ENCODE results near the gene MT1H.

The MT1H gene

DNA sequence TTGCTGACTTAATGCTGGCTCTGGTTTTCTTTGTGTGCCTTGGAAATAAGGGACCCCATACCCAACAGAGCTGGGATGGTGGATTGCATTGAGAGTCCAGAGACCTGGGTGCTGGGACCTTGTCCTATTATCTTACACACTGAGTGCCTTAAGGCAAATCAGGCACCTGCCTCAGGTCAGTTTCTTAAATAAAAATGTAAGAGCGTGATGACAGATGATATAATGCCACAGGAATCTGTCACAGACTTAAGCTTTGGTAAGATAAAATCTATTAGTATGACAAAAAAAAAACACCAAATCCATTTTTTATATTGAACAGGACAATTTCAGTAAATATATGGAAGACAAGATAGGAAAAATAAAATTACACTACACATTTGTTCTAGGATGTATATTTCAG, 29.5 kb upstream of the MT1H start:
- H3K9ac ChIP-seq: no peak overlapping the region
- no peak overlapping the region for H3K4me3 ChIP-seq (IDR thresholded peaks at IDR 0.05; ENCODE audit: insufficient read depth, low read depth, low read length)
- H4K20me1 ChIP-seq (ENCODE audit: insufficient read depth): no peaks in the 10 kb centered on the region
- H2AFZ ChIP-seq (ENCODE audit: low read depth): no peak overlapping the region
- H3K4me1 ChIP-seq (ENCODE audit: low read depth, poor library complexity, severe bottlenecking): peaks cover 7% of the 10 kb centered on the region
- no peaks in the 10 kb centered on the region for H3K79me2 ChIP-seq (ENCODE audit: insufficient read depth, low read depth)
- H3K27ac ChIP-seq: no peak overlapping the region
- no peaks in the 10 kb centered on the region for H3K36me3 ChIP-seq (ENCODE audit: insufficient read depth)
- TF ChIP-seq, protein P1, sequence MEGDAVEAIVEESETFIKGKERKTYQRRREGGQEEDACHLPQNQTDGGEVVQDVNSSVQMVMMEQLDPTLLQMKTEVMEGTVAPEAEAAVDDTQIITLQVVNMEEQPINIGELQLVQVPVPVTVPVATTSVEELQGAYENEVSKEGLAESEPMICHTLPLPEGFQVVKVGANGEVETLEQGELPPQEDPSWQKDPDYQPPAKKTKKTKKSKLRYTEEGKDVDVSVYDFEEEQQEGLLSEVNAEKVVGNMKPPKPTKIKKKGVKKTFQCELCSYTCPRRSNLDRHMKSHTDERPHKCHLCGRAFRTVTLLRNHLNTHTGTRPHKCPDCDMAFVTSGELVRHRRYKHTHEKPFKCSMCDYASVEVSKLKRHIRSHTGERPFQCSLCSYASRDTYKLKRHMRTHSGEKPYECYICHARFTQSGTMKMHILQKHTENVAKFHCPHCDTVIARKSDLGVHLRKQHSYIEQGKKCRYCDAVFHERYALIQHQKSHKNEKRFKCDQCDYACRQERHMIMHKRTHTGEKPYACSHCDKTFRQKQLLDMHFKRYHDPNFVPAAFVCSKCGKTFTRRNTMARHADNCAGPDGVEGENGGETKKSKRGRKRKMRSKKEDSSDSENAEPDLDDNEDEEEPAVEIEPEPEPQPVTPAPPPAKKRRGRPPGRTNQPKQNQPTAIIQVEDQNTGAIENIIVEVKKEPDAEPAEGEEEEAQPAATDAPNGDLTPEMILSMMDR (conservative IDR thresholded peaks at IDR 0.05; ENCODE audit: low read depth, low read length): no peak
- peaks cover 3% of the 10 kb centered on the region; the same call in 1 of the 2 replicates for H3K27me3 ChIP-seq (ENCODE audit: insufficient read depth, low read depth)
- no peak overlapping the region for H3K4me2 ChIP-seq

DNA sequence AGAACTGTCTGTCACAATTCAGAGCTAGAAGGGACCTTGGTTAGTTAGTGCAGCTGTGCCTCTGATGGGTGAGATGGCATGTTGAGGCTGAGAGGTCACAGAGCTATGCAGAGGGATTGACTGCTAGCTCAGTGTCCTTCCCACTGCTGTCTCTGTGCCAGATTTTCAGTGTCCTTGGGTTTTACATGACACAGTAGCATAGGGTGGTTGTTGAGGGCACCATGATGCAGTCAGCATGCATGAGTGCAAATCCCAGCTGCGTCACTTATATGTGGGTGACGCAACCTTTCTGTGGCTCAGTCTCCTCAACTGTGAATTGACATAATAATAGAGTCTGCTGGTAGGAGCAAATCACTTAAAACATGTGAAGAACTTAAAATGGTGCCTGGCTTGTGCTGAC, 28.4 kb upstream of the MT1H start:
- Histone ChIP-seq H3K36me3 (ENCODE audit: insufficient read depth) (no peaks in the 10 kb centered on the region), H3K27ac (no peak overlapping the region), H3K4me1 (ENCODE audit: low read depth, poor library complexity, severe bottlenecking) (peaks cover 7% of the 10 kb centered on the region), H2AFZ (ENCODE audit: low read depth) (no peak overlapping the region), H4K20me1 (ENCODE audit: insufficient read depth) (no peaks in the 10 kb centered on the region), H3K79me2 (ENCODE audit: insufficient read depth, low read depth) (no peaks in the 10 kb centered on the region), H3K4me3 (IDR thresholded peaks at IDR 0.05; ENCODE audit: insufficient read depth, low read depth, low read length) (no peak overlapping the region), H3K27me3 (ENCODE audit: insufficient read depth, low read depth) (no peaks in the 10 kb centered on the region), H3K4me2 (no peak overlapping the region), H3K9ac (no peak overlapping the region)
- TF ChIP-seq, protein P1 (conservative IDR thresholded peaks at IDR 0.05; ENCODE audit: low read depth, low read length): no peak

DNA sequence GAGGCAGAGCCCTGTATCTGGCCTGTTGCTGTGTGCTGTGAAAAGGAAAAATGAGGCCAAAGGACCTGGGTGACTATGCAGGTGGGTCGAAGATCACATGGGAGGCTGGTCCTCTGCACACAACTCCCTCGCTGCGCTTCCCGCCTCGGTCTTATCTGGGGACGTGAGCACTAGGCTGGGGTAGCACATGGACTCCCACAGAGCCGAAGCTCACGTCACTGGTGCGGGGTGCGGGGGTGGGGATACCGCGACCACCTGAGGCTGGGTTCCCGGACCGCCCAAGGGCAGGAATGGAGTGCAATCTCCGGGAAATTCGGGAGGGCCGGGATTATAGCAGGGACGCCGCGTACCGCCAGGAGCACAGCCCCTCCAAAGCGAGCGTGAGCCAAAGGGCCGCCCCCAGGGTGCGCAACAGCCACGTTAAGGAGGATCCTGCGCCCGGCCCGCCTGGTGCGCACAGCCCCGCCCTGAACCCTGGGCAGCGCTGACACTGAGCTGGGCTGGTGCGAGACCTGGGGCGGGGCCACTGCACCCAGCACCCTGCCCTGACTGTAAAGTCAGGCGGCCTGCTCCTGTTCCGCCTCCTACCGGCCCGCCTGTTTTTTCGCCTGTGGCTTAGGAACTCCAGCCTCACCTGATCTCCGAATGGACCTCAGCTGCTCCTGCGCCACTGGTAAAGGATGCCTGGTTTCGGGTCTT, 26.4 kb upstream of the MT1H start:
- H4K20me1 ChIP-seq (ENCODE audit: insufficient read depth): no peaks in the 10 kb centered on the region
- no peaks in the 10 kb centered on the region for H3K27me3 ChIP-seq (ENCODE audit: insufficient read depth, low read depth)
- TF ChIP-seq, protein P1 (conservative IDR thresholded peaks at IDR 0.05; ENCODE audit: low read depth, low read length): no peak
- H3K27ac ChIP-seq: no peak overlapping the region
- no peaks in the 10 kb centered on the region for H3K36me3 ChIP-seq (ENCODE audit: insufficient read depth)
- no peaks in the 10 kb centered on the region for H3K79me2 ChIP-seq (ENCODE audit: insufficient read depth, low read depth)
- H3K9ac ChIP-seq: no peak overlapping the region; the same call in 1 of the 2 replicates
- peak overlapping the region; percentile 68 for H2AFZ ChIP-seq (ENCODE audit: low read depth)
- H3K4me2 ChIP-seq: peak overlapping the region; percentile 57
- peaks cover 7% of the 10 kb centered on the region for H3K4me1 ChIP-seq (ENCODE audit: low read depth, poor library complexity, severe bottlenecking)
- no peak overlapping the region for H3K4me3 ChIP-seq (IDR thresholded peaks at IDR 0.05; ENCODE audit: insufficient read depth, low read depth, low read length)

DNA sequence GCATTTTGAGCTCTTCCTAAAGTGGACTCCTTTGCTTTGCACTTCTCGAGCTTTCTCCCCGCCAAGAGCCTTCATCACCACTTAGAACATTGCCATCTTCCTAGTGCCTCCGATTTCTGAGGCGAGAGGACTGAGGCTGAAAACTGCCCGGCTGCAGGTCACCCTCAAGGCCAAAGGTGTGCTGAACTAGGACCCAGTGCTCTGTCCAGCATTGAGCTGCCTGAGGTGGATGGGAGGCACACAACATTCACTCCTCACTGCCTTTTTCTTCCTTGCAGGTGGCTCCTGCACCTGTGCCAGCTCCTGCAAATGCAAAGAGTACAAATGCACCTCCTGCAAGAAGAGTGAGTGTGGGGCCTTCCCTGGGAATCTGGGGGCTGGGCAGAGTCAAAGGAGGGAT, 25.8 kb upstream of the MT1H start:
- H3K4me2 ChIP-seq: peak overlapping the region; percentile 57; the same call in 1 of the 2 replicates
- peaks cover 7% of the 10 kb centered on the region for H3K4me1 ChIP-seq (ENCODE audit: low read depth, poor library complexity, severe bottlenecking)
- H3K27me3 ChIP-seq (ENCODE audit: insufficient read depth, low read depth): no peaks in the 10 kb centered on the region
- H3K27ac ChIP-seq: no peak overlapping the region
- no peaks in the 10 kb centered on the region for H3K36me3 ChIP-seq (ENCODE audit: insufficient read depth)
- H2AFZ ChIP-seq (ENCODE audit: low read depth): peak overlapping the region; percentile 68
- TF ChIP-seq, protein P1 (conservative IDR thresholded peaks at IDR 0.05; ENCODE audit: low read depth, low read length): 0 out of 2 replicates have a peak, but pooled peaks have one; percentile 8
- no peak overlapping the region for H3K4me3 ChIP-seq (IDR thresholded peaks at IDR 0.05; ENCODE audit: insufficient read depth, low read depth, low read length)
- H3K79me2 ChIP-seq (ENCODE audit: insufficient read depth, low read depth): no peaks in the 10 kb centered on the region
- H3K9ac ChIP-seq: no peak overlapping the region
- no peaks in the 10 kb centered on the region for H4K20me1 ChIP-seq (ENCODE audit: insufficient read depth)
